Trophoblast cell (in vitro differentiated cells and primary cell): ENCODE results near the gene TTC21A.

Source experiments
- DNase-seq, 2 donors: peaks; one replicate each; pipeline ENCODE4 v3.0.0-alpha.2; 2016
- H2AFZ ChIP-seq: 2 replicates; pipeline ENCODE4 v1.6.1; 2013; ENCODE audit warnings: low read length, moderate library complexity, mild to moderate bottlenecking; ENCODE audit not compliant: insufficient read depth, poor library complexity
- H2AK5ac ChIP-seq: 2 replicates; pipeline ENCODE4 v1.6.1; 2013; ENCODE audit warnings: mild to moderate bottlenecking, low read length
- H2BK120ac ChIP-seq: 2 replicates; pipeline ENCODE4 v1.6.1; 2013; ENCODE audit warnings: low read length, mild to moderate bottlenecking, moderate library complexity; ENCODE audit not compliant: insufficient read depth, poor library complexity
- H2BK12ac ChIP-seq: 2 replicates; pipeline ENCODE4 v1.6.1; 2013; ENCODE audit warnings: mild to moderate bottlenecking, low read length, moderate library complexity
- H2BK5ac ChIP-seq: 2 replicates; pipeline ENCODE4 v1.6.1; 2013; ENCODE audit warnings: low read length, low read depth, moderate library complexity, mild to moderate bottlenecking; ENCODE audit not compliant: poor library complexity
- H3K14ac ChIP-seq: 2 replicates; pipeline ENCODE4 v1.6.1; 2013; ENCODE audit warnings: mild to moderate bottlenecking, low read length
- H3K18ac ChIP-seq: 2 replicates; pipeline ENCODE4 v1.6.1; 2013; ENCODE audit warnings: mild to moderate bottlenecking, low read length
- H3K23ac ChIP-seq: 2 replicates; pipeline ENCODE4 v1.6.1; 2013; ENCODE audit warnings: low read length
- H3K27ac ChIP-seq: 2 replicates; pipeline ENCODE4 v1.5.1; 2013; ENCODE audit warnings: low read depth, mild to moderate bottlenecking, inconsistent platforms, low read length, moderate library complexity
- H3K27me3 ChIP-seq: 2 replicates; pipeline ENCODE4 v1.6.1; 2013; ENCODE audit warnings: inconsistent platforms, mild to moderate bottlenecking, low read length, moderate library complexity; ENCODE audit not compliant: insufficient read depth
- H3K36me3 ChIP-seq, 2 experiments: 1 replicate in 1 of 2; 2 replicates in 1 of 2; pipeline ENCODE4 v1.6.1; 2013; ENCODE audit warnings: low read length in 2 of 2, mild to moderate bottlenecking in 2 of 2, moderate library complexity in 1 of 2; ENCODE audit not compliant: insufficient read depth in 2 of 2, control insufficient read depth in 1 of 2
- H3K4ac ChIP-seq: 2 replicates; pipeline ENCODE4 v1.6.1; 2013; ENCODE audit warnings: low read depth, mild to moderate bottlenecking, low read length, moderate library complexity
- H3K4me1 ChIP-seq, 2 experiments: 1 replicate in 1 of 2; 2 replicates in 1 of 2; pipeline ENCODE4 v1.6.1; 2013; ENCODE audit warnings: low read length in 2 of 2, mild to moderate bottlenecking in 2 of 2, moderate library complexity in 1 of 2; ENCODE audit not compliant: insufficient read depth in 2 of 2, control insufficient read depth in 1 of 2
- H3K4me2 ChIP-seq: 2 replicates; pipeline ENCODE4 v1.6.1; 2013; ENCODE audit warnings: inconsistent platforms, mild to moderate bottlenecking, low read length, moderate library complexity
- H3K4me3 ChIP-seq: 2 replicates; pipeline ENCODE4 v1.5.1; 2013; ENCODE audit warnings: mild to moderate bottlenecking, low read depth, low read length, inconsistent platforms
- H3K79me1 ChIP-seq: one replicate; pipeline ENCODE4 v1.6.1; 2013; ENCODE audit warnings: low read length
- H3K79me2 ChIP-seq: 2 replicates; pipeline ENCODE4 v1.6.1; 2013; ENCODE audit warnings: low read length, mild to moderate bottlenecking; ENCODE audit not compliant: control insufficient read depth, insufficient read depth, poor library complexity
- H3K9ac ChIP-seq: 2 replicates; pipeline ENCODE4 v1.6.1; 2013; ENCODE audit warnings: mild to moderate bottlenecking, low read length
- H3K9me3 ChIP-seq: 2 replicates; pipeline ENCODE4 v1.6.1; 2013; ENCODE audit warnings: low read depth, mild to moderate bottlenecking, control low read depth, inconsistent platforms, low read length; ENCODE audit not compliant: insufficient read depth
- H4K12ac ChIP-seq: 2 replicates; pipeline ENCODE4 v1.6.1; 2013; ENCODE audit warnings: low read depth, mild to moderate bottlenecking, low read length, moderate library complexity
- H4K8ac ChIP-seq: 2 replicates; pipeline ENCODE4 v1.6.1; 2013; ENCODE audit warnings: low read depth, mild to moderate bottlenecking, low read length, moderate library complexity
- H4K91ac ChIP-seq: one replicate; pipeline ENCODE4 v1.6.1; 2013; ENCODE audit warnings: low read depth, mild to moderate bottlenecking, low read length, moderate library complexity
- WGBS: extraction: QIAGEN DNeasy Blood & Tissue Kit; methylation state at CpG from one replicate; pipeline ENCODE4 v1.1.7; 2013; ENCODE audit warnings: missing lambda C conversion rate; ENCODE audit not compliant: insufficient read length, insufficient coverage; ENCODE audit errors: extremely low coverage; 5-methylcytosine and 5-hydroxymethylcytosine counted together

TTC21A gene

DNA sequence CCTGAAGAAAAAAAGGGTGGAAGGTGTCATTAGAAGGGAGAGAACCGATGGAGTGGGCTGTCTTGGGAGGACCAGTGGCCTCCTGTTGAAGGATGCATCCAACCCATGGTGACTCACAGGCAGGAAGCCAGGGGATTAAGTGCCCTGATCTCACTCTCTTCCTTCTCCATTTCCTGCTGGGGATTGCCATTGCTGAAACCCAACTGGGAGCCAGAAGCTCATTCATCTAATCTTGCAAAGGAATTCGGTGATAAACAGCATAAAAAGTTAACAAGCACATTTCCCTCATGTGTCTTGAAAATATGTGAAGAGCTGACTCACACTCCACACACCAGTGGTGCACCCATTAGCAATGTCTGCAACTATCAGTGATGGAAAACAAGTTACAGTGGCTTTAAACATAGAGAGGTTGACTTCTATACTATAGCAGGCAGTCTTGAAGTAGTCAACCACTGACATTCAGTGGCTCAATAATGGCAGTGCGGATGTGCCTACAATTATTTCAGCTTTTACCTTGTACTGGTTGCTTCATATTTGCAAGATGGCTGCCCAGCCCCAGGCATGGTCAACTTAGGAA is 58.7 kb downstream of the TTC21A start:
- Histone ChIP-seq H3K79me1 (peaks cover 3% of the 10 kb centered on the region), H3K27ac (no peak overlapping the region), H3K36me3 (no peaks in the 10 kb centered on the region), H3K9ac (no peak overlapping the region), H3K27me3 (peaks cover 2% of the 10 kb centered on the region), H2BK5ac (no peak overlapping the region), H3K79me2 (no peaks in the 10 kb centered on the region), H2AK5ac (no peak overlapping the region), H3K4ac (no peak overlapping the region), H2BK12ac (no peak overlapping the region), H3K4me2 (no peak overlapping the region), H3K23ac (no peak overlapping the region), H4K91ac (no peak overlapping the region), H2BK120ac (no peak overlapping the region), H3K14ac (no peak overlapping the region), H3K9me3 (no peaks in the 10 kb centered on the region), H3K4me1 (peaks cover 0 to 5% of the 10 kb centered on the region in 2 experiments), H4K8ac (no peak overlapping the region), H4K12ac (no peak overlapping the region), H3K18ac (no peak overlapping the region), H2AFZ (no peak overlapping the region), H3K4me3 (no peak overlapping the region)
- DNase-seq: peak; percentile 81 to 92
- WGBS: no CpG with 5 or more reads among the region's 3 CpGs

DNA sequence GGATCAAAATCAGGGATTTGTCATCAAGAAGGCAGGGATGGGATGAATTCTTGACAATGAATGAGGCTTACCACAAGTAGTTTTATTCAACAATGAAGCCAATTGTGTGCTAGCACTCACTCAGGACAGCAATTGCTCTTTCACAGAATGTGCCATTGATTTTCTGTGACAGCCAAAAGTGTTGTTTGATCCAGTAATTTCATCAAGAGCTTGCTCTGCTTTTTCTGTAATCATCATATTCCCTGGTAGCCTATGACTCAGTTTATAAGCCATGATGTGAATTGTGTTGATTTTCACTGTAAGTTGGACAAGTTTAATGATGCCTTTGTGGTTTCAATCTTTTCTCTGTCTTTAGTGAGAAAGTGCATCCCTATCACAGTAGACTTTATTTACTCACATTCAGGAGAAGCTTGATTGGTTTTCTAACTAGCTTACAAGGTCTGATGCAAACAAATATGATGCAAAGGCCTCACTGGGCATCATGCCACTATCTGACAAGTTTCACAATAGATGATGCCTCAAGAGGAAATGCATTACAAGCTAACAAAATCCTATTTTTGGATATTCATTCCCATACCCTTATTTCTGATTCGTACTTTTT is 59.6 kb downstream of the TTC21A start:
- Histone ChIP-seq H3K4ac (no peak overlapping the region), H2AK5ac (no peak overlapping the region), H3K4me3 (no peak overlapping the region), H2AFZ (no peak overlapping the region), H2BK5ac (no peak overlapping the region), H3K36me3 (no peaks in the 10 kb centered on the region), H3K27me3 (peaks cover 2% of the 10 kb centered on the region), H3K4me1 (peaks cover under 1 to 5% of the 10 kb centered on the region in 2 experiments), H3K9ac (no peak overlapping the region), H2BK12ac (no peak overlapping the region), H3K14ac (no peak overlapping the region), H3K18ac (no peak overlapping the region), H2BK120ac (no peak overlapping the region), H4K91ac (no peak overlapping the region), H3K79me1 (peaks cover 3% of the 10 kb centered on the region), H4K12ac (no peak overlapping the region), H3K23ac (no peak overlapping the region), H4K8ac (no peak overlapping the region), H3K79me2 (no peaks in the 10 kb centered on the region), H3K27ac (no peak overlapping the region), H3K9me3 (no peaks in the 10 kb centered on the region), H3K4me2 (no peak overlapping the region)
- WGBS: no CpG with 5 or more reads among the region's 1 CpG
- peak in 1 of 2 donors; percentile 39 for DNase-seq

DNA sequence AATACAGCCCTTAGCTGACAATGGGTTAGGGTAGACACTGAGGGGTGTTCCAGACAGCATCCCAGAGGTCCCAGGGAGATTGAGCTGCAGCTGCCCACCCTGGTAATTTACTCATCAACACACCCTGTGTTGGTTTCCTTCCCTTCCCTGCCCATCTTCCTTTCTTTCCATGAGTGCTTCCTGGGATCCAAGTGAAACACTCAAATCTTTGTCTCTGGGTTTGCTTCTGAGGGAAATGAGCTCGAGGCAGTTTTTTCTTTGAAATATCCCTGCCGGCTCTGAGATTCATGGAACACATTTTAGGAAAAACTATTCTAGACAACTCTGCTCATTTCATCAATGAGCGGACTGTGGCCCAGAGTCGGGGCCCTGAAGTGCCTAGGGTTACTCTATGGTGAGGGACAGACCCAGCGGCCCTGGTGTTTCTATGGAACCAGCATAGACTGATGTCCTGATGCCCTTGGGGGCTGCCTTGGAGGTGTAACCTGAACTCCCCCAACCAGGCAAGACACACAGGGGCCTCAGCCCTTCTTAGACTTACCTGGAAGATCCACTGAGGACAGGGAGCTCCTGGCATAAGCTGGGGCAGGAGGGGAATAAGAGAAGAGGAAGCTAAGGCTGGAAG is 60.8 kb downstream of the TTC21A start:
- no peak overlapping the region for H3K4me3 ChIP-seq
- peak overlapping the region; percentile 97 for H2AK5ac ChIP-seq
- H4K8ac ChIP-seq: no peak overlapping the region
- H3K23ac ChIP-seq: no peak overlapping the region
- peak overlapping the region; percentile 62 for H2BK120ac ChIP-seq
- H3K9ac ChIP-seq: no peak overlapping the region
- peak overlapping the region; percentile 64 for H3K14ac ChIP-seq
- no peak overlapping the region for H2AFZ ChIP-seq
- peak overlapping the region; percentile 29 for H4K91ac ChIP-seq
- peak overlapping the region; percentile 9 for H3K4ac ChIP-seq
- DNase-seq: no peak
- no peak overlapping the region for H3K18ac ChIP-seq
- peak overlapping the region; percentile 56 for H2BK5ac ChIP-seq
- no peaks in the 10 kb centered on the region for H3K79me2 ChIP-seq
- no peak overlapping the region for H4K12ac ChIP-seq
- H3K36me3 ChIP-seq: no peaks in the 10 kb centered on the region
- H3K9me3 ChIP-seq: no peaks in the 10 kb centered on the region
- peak overlapping the region; percentile 94 for H2BK12ac ChIP-seq
- H3K4me1 ChIP-seq: peaks cover 6 to 9% of the 10 kb centered on the region in 2 experiments
- H3K4me2 ChIP-seq: no peak overlapping the region
- H3K79me1 ChIP-seq: peaks cover 3% of the 10 kb centered on the region
- no CpG with 5 or more reads among the region's 5 CpGs for WGBS
- H3K27ac ChIP-seq: no peak overlapping the region
- peaks cover 2% of the 10 kb centered on the region for H3K27me3 ChIP-seq

DNA sequence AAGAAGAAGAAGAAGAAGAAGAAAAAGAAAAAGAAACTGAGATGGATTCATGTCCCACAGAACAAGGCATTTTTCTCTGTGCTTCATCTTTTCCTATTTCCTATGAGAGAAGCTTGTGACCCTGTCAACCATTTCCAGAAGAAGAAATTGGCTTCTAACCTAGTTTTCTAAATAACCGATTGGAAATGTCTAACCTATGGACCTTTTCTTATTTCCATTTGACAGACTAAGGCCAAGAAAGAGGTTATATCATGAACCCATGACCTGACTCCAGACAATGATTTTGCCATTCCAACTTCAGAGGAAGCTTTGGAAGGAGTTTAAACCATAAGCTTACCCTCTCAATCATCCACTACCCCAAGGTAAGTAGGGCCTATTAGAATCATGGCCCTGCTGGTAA is 62.2 kb downstream of the TTC21A start:
- no peak overlapping the region for H2AFZ ChIP-seq
- no peak overlapping the region for H3K23ac ChIP-seq
- no peak overlapping the region for H3K14ac ChIP-seq
- H3K4ac ChIP-seq: no peak overlapping the region
- H3K4me3 ChIP-seq: no peak overlapping the region
- H3K4me1 ChIP-seq: peaks cover 6 to 9% of the 10 kb centered on the region in 2 experiments
- no peak overlapping the region for H2BK12ac ChIP-seq
- H3K79me2 ChIP-seq: no peaks in the 10 kb centered on the region
- peaks cover 3% of the 10 kb centered on the region for H3K79me1 ChIP-seq
- H4K91ac ChIP-seq: no peak overlapping the region
- no peak for DNase-seq
- H3K36me3 ChIP-seq: no peaks in the 10 kb centered on the region
- H2BK5ac ChIP-seq: no peak overlapping the region
- no peak overlapping the region for H3K27ac ChIP-seq
- H3K18ac ChIP-seq: no peak overlapping the region
- no peaks in the 10 kb centered on the region for H3K9me3 ChIP-seq
- no peak overlapping the region for H4K12ac ChIP-seq
- H4K8ac ChIP-seq: no peak overlapping the region
- H2BK120ac ChIP-seq: no peak overlapping the region
- H3K9ac ChIP-seq: no peak overlapping the region
- no peak overlapping the region for H2AK5ac ChIP-seq
- H3K27me3 ChIP-seq: peaks cover 2% of the 10 kb centered on the region
- no CpG with 5 or more reads among the region's 1 CpG for WGBS
- no peak overlapping the region for H3K4me2 ChIP-seq
